OCI-LY1 (cell line): ENCODE data around the gene KCNMA1.

Source experiments
- H2AFZ ChIP-seq: fragments of 200-600 bp; sonication (generic), shearing (Covaris generic); 2 replicates; pipeline ENCODE4 v1.6.0; 2014; ENCODE audit warnings: antibody characterized with exemption, mild to moderate bottlenecking, low read length
- H3F3A ChIP-seq: fragments of 200-600 bp; sonication (generic), shearing (Covaris generic); 2 replicates; pipeline ENCODE4 v1.6.0; 2014; ENCODE audit warnings: mild to moderate bottlenecking, antibody characterized with exemption, low read length, moderate library complexity; ENCODE audit not compliant: insufficient read depth
- H3K27ac ChIP-seq: fragments of 200-600 bp; sonication (generic); 2 replicates; pipeline ENCODE4 v1.5.1; 2014; ENCODE audit warnings: low read length, mixed run types, mild to moderate bottlenecking, low read depth; ENCODE audit not compliant: poor library complexity, severe bottlenecking
- H3K27me3 ChIP-seq: fragments of 200-600 bp; sonication (generic); 2 replicates; pipeline ENCODE4 v1.6.0; 2014; ENCODE audit warnings: antibody characterized with exemption, mild to moderate bottlenecking, low read length, moderate library complexity; ENCODE audit not compliant: insufficient read depth
- H3K36me3 ChIP-seq: fragments of 200-600 bp; sonication (generic); 2 replicates; pipeline ENCODE4 v1.6.1; 2014; ENCODE audit warnings: mild to moderate bottlenecking, antibody characterized with exemption, low read length, moderate library complexity, mixed read lengths; ENCODE audit not compliant: insufficient read depth
- H3K4me1 ChIP-seq: fragments of 200-600 bp; sonication (generic); 2 replicates; pipeline ENCODE4 v1.5.1; 2014; ENCODE audit warnings: mild to moderate bottlenecking, low read length, moderate library complexity; ENCODE audit not compliant: insufficient read depth, severe bottlenecking
- H3K4me2 ChIP-seq: fragments of 200-600 bp; sonication (generic), shearing (Covaris generic); 2 replicates; pipeline ENCODE4 v1.6.1; 2014; ENCODE audit warnings: low read length
- H3K4me3 ChIP-seq: fragments of 200-600 bp; sonication (generic); 2 replicates; pipeline ENCODE4 v1.5.1; 2014; ENCODE audit warnings: low read length, low read depth, mild to moderate bottlenecking, mixed read lengths; ENCODE audit not compliant: poor library complexity, severe bottlenecking
- H3K79me2 ChIP-seq: fragments of 200-600 bp; shearing (Covaris generic); 2 replicates; pipeline ENCODE4 v1.6.1; 2016; ENCODE audit warnings: mixed run types, low read length, mixed read lengths; ENCODE audit not compliant: insufficient read depth
- H3K9ac ChIP-seq: fragments of 200-600 bp; sonication (generic), shearing (Covaris generic); 2 replicates; pipeline ENCODE4 v1.6.1; 2014; ENCODE audit warnings: mild to moderate bottlenecking, low read length, mixed read lengths
- H3K9me2 ChIP-seq: fragments of 200-600 bp; sonication (generic), shearing (Covaris generic); 2 replicates; pipeline ENCODE4 v1.6.1; 2014; ENCODE audit warnings: low read depth, mild to moderate bottlenecking, low read length, mixed read lengths
- H3K9me3 ChIP-seq: fragments of 200-600 bp; shearing (Covaris generic); 2 replicates; pipeline ENCODE4 v1.6.1; 2014; ENCODE audit warnings: low read length, mixed read lengths
- H4K20me1 ChIP-seq: fragments of 200-600 bp; sonication (generic), shearing (Covaris generic); 2 replicates; pipeline ENCODE4 v1.6.0; 2016; ENCODE audit warnings: mild to moderate bottlenecking, low read length; ENCODE audit not compliant: insufficient read depth
- EZH2 ChIP-seq: fragments of 200-600 bp; sonication (generic), shearing (Covaris generic); IDR thresholded peaks from 2 replicates; pipeline ENCODE4 v1.8.0; 2017; ENCODE audit warnings: borderline replicate concordance, mixed run types, mild to moderate bottlenecking, antibody characterized with exemption, low read length, moderate library complexity, mixed read lengths
- TF ChIP-seq, protein P1 (sequence below): fragments of 200-600 bp; sonication (generic), shearing (Covaris generic); IDR thresholded peaks from 2 replicates; pipeline ENCODE4 v1.5.1; 2017; ENCODE audit warnings: mild to moderate bottlenecking, antibody characterized with exemption, low read length, moderate library complexity, mixed read lengths

The KCNMA1 gene

DNA sequence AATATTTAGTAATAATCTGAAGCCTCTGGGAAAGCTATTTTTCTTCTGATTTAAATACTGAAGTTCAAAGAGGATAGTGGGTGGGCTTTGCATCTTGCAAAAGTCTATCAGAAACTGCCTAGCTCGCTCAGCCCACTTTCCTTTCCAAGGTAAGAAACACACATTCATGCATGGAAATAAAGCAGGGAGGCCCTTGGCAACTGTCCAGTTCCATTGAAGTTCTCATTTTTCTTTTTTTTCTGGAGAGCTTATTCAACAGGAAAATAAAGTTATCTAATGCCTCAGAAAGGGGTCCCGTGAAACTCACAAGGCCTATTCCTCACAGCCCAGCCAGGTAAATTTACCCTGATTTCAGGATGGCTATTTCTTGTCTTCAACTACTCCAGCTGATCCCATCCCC is 654.9 kb downstream of the KCNMA1 start:
- TF ChIP-seq, protein P1, sequence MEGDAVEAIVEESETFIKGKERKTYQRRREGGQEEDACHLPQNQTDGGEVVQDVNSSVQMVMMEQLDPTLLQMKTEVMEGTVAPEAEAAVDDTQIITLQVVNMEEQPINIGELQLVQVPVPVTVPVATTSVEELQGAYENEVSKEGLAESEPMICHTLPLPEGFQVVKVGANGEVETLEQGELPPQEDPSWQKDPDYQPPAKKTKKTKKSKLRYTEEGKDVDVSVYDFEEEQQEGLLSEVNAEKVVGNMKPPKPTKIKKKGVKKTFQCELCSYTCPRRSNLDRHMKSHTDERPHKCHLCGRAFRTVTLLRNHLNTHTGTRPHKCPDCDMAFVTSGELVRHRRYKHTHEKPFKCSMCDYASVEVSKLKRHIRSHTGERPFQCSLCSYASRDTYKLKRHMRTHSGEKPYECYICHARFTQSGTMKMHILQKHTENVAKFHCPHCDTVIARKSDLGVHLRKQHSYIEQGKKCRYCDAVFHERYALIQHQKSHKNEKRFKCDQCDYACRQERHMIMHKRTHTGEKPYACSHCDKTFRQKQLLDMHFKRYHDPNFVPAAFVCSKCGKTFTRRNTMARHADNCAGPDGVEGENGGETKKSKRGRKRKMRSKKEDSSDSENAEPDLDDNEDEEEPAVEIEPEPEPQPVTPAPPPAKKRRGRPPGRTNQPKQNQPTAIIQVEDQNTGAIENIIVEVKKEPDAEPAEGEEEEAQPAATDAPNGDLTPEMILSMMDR: no peak
- no peak for TF ChIP-seq EZH2
- Histone ChIP-seq H3K27me3 (no peaks in the 10 kb centered on the region), H3K9ac (no peak overlapping the region), H4K20me1 (no peaks in the 10 kb centered on the region), H3K4me2 (no peak overlapping the region), H3F3A (no peaks in the 10 kb centered on the region), H3K4me3 (no peak overlapping the region), H3K9me2 (no peaks in the 10 kb centered on the region), H3K27ac (no peak overlapping the region), H2AFZ (no peak overlapping the region), H3K79me2 (no peaks in the 10 kb centered on the region), H3K4me1 (no peaks in the 10 kb centered on the region), H3K9me3 (no peaks in the 10 kb centered on the region), H3K36me3 (no peaks in the 10 kb centered on the region)

DNA sequence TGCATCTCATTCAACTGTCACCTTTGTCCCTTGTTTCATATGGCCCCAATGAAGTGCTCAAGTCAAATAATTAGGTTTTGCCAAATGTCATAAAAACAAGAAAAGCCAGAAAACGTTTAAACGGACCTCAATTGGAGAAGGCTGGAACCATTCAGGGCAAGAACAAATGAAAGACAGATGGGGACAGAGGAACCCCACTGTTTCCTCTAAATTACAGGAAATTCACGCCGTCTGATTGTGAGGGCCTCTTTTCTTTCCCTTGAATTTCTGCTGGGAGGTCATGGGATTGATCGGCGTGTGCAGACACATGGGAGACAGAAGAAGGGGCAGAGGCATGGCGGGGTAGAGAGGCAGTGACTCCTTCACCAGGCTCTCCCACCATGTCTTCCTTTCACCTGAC is 656.4 kb downstream of the KCNMA1 start:
- H3K79me2 ChIP-seq: no peaks in the 10 kb centered on the region
- H3K4me2 ChIP-seq: no peak overlapping the region
- H3K4me3 ChIP-seq: no peak overlapping the region
- no peaks in the 10 kb centered on the region for H3K9me3 ChIP-seq
- no peaks in the 10 kb centered on the region for H3F3A ChIP-seq
- H3K4me1 ChIP-seq: no peaks in the 10 kb centered on the region
- H3K9me2 ChIP-seq: no peaks in the 10 kb centered on the region
- TF ChIP-seq, protein P1: no peak
- TF ChIP-seq EZH2: no peak
- H3K9ac ChIP-seq: no peak overlapping the region
- no peaks in the 10 kb centered on the region for H3K27me3 ChIP-seq
- H3K27ac ChIP-seq: no peak overlapping the region
- H4K20me1 ChIP-seq: no peaks in the 10 kb centered on the region
- no peaks in the 10 kb centered on the region for H3K36me3 ChIP-seq
- H2AFZ ChIP-seq: no peak overlapping the region

DNA sequence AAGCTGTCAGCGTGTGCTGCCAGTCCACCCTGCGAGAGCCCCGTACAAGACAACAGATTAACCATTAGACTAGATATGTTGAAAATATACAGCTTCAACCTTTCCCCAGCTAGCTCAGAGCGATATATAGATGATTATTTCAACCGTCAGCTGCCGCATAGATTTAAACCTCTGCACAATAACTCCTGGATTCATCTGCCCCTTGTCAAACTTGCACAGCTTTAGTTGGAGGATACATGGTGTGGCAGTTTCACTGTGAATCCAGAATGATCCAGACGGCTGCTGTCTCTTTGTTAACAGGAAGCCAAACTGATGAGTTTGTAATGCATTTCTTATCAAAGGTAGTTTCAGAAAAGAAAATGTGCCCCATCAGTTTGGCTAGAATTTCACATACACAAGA is 659.7 kb downstream of the KCNMA1 start:
- TF ChIP-seq EZH2: no peak
- TF ChIP-seq, protein P1: no peak
- no peaks in the 10 kb centered on the region for H3K9me3 ChIP-seq
- H3F3A ChIP-seq: no peaks in the 10 kb centered on the region
- no peaks in the 10 kb centered on the region for H4K20me1 ChIP-seq
- H3K9me2 ChIP-seq: no peaks in the 10 kb centered on the region
- H3K27me3 ChIP-seq: no peaks in the 10 kb centered on the region
- H3K4me3 ChIP-seq: no peak overlapping the region
- H2AFZ ChIP-seq: no peak overlapping the region
- H3K4me2 ChIP-seq: no peak overlapping the region
- H3K4me1 ChIP-seq: no peaks in the 10 kb centered on the region
- H3K79me2 ChIP-seq: no peaks in the 10 kb centered on the region
- no peak overlapping the region for H3K9ac ChIP-seq
- H3K36me3 ChIP-seq: no peaks in the 10 kb centered on the region
- no peak overlapping the region for H3K27ac ChIP-seq
